DMS79 treated with DMSO at 0.1 percent for 48 hours (cell line): ENCODE data around the gene IL17RE.

Experiments used
- DNase-seq: peaks from one replicate; lab custom pipeline; 2025; lab: John Stamatoyannopoulos, UW

The IL17RE gene

GRCh38 chr3:9903904-9904303 is 1.3 kb downstream of the IL17RE start:
- DNase-seq = no peak

- DNase-seq = no peak
Measured at GRCh38 chr3:9906480-9906879, 3.8 kb downstream of the IL17RE start.

- no peak for DNase-seq
Measured at GRCh38 chr3:9908286-9908685, 5.6 kb downstream of the IL17RE start.

GRCh38 chr3:9909221-9910013 is 6.8 kb downstream of the IL17RE start:
- no peak for DNase-seq

- no peak for DNase-seq
Measured at GRCh38 chr3:9911863-9912262, 9.2 kb downstream of the IL17RE start.

GRCh38 chr3:9912294-9912935 is 9.8 kb downstream of the IL17RE start:
- peak; percentile 21 for DNase-seq

GRCh38 chr3:9913601-9914000 is 11.0 kb downstream of the IL17RE start:
- DNase-seq = no peak

GRCh38 chr3:9914011-9914410 is 11.4 kb downstream of the IL17RE start:
- DNase-seq = no peak

- DNase-seq = no peak
Measured at GRCh38 chr3:9914559-9915253, 12.1 kb downstream of the IL17RE start.

- DNase-seq = peak; percentile 19
Measured at GRCh38 chr3:9915254-9916141, 12.8 kb downstream of the IL17RE start.

GRCh38 chr3:9916346-9916733 is 13.7 kb downstream of the IL17RE start:
- no peak for DNase-seq

- DNase-seq = peak; percentile 60
Measured at GRCh38 chr3:9916734-9917680, 14.4 kb downstream of the IL17RE start, which contains the start of gene IL17RC. Gene IL17RC, plus strand, starts transcription at chr3:9917098. Its CDS starts 218 bp downstream, at chr3:9917316.

- no peak for DNase-seq
Measured at GRCh38 chr3:9917820-9918219, 15.2 kb downstream of the IL17RE start.

GRCh38 chr3:9918261-9919038 is 15.8 kb downstream of the IL17RE start:
- no peak for DNase-seq

- no peak for DNase-seq
Measured at GRCh38 chr3:9928158-9928557, 25.5 kb downstream of the IL17RE start.

- DNase-seq = no peak
Measured at GRCh38 chr3:9930804-9931418, 28.3 kb downstream of the IL17RE start.

GRCh38 chr3:9932535-9932842 is 29.8 kb downstream of the IL17RE start:
- DNase-seq = no peak

- peak; percentile 38 for DNase-seq
Measured at GRCh38 chr3:9932843-9933560, 30.4 kb downstream of the IL17RE start.
